Germinal center (tissue), 1 donor: Measurements from ENCODE around the gene CCDC40.

ENCODE experiments used
- DNase-seq: peaks from one replicate; pipeline ENCODE4 v3.0.0; 2012; ENCODE audit warnings: mixed read lengths, low spot score

The CCDC40 gene

DNA sequence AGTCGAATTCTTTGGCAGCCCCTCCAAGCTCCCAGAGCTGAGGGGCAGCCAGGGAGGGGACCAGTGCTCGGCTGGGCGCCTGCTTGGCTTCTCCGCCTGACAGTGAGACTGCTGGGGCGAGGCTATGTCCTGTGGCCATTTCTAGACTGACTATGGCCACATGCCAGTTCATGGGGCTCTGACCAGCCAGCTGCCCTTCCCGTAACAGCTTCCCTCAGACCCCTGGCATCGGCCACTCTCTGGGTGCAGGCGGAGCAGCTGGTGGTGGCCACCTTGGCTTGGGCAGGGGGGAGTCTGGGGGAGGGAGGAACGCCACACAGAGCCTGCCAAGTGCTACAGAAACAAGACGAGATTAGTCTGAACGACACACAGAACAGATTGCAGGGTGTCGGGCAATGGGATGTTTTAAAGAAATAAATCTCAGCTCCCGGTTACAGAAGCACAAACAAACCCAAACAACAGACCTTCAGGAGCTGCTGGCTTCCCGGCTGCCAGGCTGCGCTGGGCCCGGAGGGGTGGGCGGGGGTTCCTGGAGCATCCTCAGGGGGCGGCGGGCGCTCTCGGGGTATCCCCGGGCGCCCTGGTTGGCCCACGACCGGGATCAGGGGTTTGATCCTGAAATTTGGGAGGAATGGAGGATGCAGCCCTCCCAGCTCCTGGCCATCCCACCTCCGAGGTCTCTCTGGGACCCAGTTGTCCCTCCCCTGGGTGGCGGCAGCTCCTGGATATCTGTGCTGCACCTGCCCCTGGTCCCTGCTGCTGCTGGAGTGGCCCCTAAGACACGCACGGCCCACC is 35.3 kb upstream of the CCDC40 start:
- DNase-seq: no peak

- no peak for DNase-seq
Measured at GRCh38 chr17:80002070-80002641, 34.3 kb upstream of the CCDC40 start.

DNA sequence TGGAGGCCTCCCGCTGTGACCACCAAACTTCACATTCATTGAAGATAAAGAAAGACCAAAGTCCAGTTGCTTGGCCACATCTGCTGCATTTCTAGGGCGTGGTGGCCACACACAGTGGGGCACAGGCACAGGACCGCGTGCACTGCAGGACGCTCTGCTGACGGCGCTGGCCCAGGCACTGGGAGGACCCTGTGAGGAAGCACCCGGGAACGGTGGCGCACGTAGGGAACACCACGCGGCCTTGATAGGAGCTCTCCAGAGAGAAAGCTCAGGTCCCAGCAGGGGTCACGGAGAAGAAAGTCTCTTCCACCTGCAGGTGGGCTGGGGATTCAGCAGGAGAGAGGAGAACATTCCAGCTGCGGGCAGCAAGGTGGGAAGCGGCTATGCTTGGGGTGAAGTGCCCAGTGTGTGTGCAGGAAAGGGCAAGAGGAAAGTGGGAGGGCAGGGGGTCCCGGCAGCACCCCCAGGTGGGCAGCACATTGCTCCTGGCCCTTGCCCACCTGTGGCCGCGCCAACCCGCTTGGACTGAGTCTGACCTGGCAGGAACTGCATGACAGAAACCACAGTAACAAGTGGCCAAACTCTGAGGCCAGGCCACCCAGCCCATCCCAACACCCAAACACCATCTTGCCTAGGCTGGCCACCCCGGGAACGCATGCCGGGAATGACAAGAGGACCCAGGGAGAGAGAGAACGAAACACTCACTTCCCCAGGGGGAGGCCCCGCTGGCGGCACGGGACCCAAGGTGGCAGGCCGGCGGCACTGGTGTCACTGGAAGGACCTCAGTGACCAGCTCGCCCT is 33.6 kb upstream of the CCDC40 start:
- DNase-seq: no peak

DNA sequence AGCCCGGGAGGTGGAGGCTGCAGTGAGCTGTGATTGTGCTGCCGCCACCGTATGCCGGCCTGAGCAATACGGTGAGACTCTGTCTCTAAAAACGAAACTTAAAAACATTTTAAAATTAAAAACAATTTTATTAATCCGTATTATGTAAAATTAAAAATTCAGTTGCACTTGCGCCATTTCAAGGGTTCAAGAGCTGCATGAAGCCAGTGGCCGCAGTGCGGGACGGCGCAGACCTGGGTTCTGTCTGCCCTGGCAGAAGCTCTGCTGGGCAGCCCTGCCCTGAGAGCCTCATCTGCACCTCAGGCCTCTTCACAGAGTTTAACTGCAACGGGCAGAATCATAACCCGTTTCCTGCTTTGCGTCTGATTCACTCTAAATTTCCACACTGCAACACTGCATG is 32.5 kb upstream of the CCDC40 start:
- no peak for DNase-seq

- DNase-seq: peak; percentile 86
Measured at GRCh38 chr17:80005360-80006338, 30.8 kb upstream of the CCDC40 start.

GRCh38 chr17:80006339-80006720 is 30.1 kb upstream of the CCDC40 start:
- no peak for DNase-seq

- DNase-seq: no peak
Measured at GRCh38 chr17:80006811-80007752, 29.4 kb upstream of the CCDC40 start.

DNA sequence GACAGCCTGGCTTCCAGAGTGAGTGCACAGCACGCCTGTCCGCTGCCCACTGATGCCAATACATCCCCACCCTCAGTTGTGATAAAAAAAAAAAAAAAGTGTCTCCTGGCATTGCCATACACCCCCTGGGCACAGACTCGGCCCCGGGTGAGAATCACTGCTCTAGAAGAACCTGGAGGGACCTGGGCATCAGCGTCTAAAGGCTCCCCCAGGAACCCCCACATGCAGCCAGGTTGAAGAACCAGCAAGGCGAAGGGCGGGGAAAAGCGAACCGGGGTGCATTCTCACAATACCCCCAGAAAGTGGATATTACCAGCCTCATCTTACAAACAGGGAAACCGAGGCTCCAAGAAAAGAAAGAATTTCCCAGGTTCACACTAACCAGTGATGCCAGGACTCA is 28.5 kb upstream of the CCDC40 start:
- DNase-seq: no peak

- peak; percentile 87 for DNase-seq
Measured at GRCh38 chr17:80008383-80008840, 28.0 kb upstream of the CCDC40 start.

DNA sequence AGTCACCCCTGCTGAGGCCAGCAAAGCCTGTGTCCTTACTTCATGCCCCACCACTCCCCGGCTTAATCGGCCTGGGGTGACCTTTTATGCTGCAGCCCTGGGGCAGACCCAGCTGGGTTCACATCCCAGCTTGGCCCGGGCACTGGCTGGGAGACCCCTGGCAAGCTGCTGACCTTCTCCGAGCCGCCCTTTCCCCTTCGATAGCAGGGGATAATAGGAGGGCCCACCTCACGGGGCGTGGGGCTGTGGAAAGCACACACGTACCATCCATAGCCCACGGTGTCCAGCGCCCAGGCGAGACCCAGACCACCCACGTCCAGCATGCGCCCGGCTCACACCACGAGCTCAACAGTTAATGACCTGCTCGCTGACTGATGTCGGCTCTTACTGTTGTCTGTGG is 27.6 kb upstream of the CCDC40 start:
- DNase-seq: no peak

DNA sequence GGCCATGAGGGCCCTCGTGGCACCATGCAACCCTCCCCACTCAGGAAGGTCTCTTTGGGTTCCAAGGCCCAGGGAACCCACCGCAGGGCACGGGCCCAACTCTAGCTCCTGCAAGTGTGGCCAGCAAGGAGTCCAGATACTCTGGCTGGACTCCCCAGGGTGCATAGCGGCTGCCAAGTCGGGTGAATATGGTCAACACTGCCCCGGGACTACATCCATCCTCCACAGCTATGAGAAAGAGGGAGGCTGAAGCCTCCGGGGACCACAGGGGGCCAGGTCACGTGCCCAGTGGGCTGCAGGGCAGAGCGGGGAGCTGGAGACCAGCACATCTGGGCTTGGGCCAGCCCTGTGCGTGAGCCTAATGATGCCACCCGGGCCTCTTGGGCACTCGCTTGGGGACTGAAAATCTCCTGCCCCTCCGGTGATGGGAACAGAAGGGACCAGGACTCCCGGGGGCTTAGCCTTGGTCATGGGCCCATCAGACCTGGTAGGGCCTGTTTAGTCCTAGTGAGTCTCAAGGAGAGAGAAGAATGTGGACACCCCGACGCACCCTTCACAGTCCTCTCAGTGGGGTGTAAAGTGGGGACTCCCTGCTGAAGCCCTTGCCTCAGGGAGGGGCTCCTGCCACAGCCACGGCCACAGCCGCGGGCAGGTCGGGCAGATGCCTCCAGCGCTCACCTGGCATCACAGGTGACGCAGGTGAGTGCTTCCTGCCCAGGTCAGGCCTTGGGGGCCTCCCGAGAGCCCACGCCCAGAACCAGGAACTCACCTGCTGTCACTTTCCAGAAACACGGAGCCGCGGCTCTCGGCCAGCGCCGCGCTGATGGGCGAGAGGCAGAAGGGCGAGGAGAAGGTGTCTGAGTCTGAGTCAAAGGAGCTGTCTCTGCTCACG is 26.8 kb upstream of the CCDC40 start:
- no peak for DNase-seq

- no peak for DNase-seq
Measured at GRCh38 chr17:80010283-80010858, 26.1 kb upstream of the CCDC40 start.

DNA sequence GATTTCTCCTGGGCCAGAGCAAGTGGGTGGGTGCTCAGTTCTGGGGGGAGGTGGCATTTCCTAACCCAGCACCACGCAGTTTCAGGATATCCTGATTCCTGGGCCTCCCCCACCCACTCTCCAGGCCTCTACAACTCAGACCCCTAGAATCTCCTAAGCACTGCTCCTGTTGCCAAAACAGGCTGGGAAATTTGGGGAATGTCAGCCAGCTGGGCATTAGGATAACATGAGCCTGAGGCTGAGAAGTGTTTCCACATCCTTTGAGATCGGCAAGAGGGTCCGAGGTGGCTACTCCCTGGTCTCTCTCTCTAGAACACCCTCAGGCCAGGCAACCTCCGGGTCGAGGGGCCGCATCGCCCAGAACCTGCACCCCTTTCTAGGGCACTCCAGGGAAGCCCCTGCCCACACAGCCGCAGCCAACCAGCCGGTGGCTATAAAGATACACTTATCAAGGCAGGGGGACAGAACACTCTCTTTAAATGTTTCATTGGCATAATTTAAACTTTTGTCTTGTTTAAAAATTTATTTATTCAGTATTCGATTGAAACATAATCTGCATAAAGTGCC is 24.4 kb upstream of the CCDC40 start:
- DNase-seq: no peak

DNA sequence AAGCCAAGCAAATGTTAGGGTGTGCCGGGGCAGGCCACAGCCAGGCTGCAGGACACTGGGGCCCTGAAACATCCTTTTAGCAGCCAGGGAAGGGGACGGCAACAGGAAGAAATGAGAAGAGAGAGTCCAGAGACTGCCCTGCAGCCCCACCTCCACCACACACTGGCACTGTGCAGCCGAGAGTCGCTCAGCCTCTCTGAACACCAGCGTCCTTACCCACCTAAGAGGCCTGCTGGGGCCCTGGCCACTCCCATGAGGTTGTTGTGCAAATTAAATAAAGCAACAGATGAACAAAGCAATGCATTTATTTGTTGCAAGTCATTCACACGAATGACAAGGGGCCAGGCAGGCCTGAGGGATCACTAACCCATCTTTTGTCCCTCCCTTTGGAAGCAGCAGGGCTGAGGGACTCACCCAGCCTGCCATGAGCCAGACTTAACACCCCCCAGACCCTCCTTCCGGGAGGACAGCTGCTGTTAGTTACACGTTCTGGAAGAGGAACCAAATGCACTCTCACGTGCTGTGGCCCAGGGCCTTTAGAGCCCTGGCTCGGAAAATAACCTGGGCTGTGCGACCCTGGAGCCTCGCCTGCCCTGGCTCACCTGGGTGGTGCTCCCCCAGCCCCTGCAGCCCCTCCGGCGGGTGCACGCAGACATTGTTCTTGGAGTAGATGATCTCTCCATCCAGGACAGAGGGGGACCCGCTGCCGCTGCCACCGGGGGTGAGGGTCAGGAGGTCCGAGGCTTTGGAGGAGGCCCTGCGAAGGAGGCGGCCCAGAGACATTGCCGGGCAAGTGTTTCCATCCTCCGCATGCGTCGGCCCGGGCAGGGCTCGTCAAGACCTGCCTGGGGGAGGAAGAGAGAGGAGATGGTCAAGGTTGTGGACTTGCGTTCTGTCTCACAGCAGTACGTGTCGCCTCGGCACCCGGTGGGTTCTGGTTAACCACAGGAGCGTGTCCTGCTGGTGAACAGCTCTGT is 23.4 kb upstream of the CCDC40 start:
- no peak for DNase-seq

GRCh38 chr17:80017226-80018010 is 19.0 kb upstream of the CCDC40 start:
- DNase-seq: no peak

- DNase-seq: no peak
Measured at GRCh38 chr17:80018917-80019651, 17.4 kb upstream of the CCDC40 start.
